Measurements from ENCODE around the gene NEU4. TPM values are rescaled to one million over a fixed set of nuclear protein-coding genes. Genes with fewer than 3 reads are reported as not detected.
A peak's percentile ranks its signal among the peaks of the same experiment; 100 is the strongest.

NEU4 gene
- total and polyA plus RNA-seq, 10 donors = 0.04 to 1.9 (median 0.32) TPM; not detected in 3

GRCh38 chr2:241776336-241777169 is 32.4 kb upstream of the NEU4 start, which contains the start of gene GAL3ST2:
Gene GAL3ST2 (plus strand): TSS chr2:241776822. CDS start chr2:241776956, 134 bp downstream.
- 84 to 91% (median 85%) methylated on average over 25 to 27 of the region's 27 CpGs for WGBS, 5 donors
- H3K36me3 ChIP-seq = no peaks in the 10 kb centered on the region
- no peak for TF ChIP-seq POLR2A (IDR thresholded peaks at IDR 0.05)
- TF ChIP-seq CTCF (IDR thresholded peaks at IDR 0.05 in 8 of 11, conservative IDR thresholded peaks at IDR 0.05 in 3 of 11) = no peak
- no peak for TF ChIP-seq POLR2AphosphoS5 (IDR thresholded peaks at IDR 0.05)
- H3K4me1 ChIP-seq = peaks cover 0 to 20% (median 8%) of the 10 kb centered on the region in 6 donors
- H3K27me3 ChIP-seq (replicated peaks in 1 of 7) = peaks cover 0 to 58% (median 12%) of the 10 kb centered on the region in 7 donors
- peaks cover 6 to 16% (median 14%) of the 10 kb centered on the region in 8 donors for H3K9me3 ChIP-seq
- peak; percentile 71 for DNase-seq
- intact Hi-C loops (cut with DNase I; ENCODE audit: low total_unique reads) = no loop called here
- H3K27ac ChIP-seq = no peak within 1 kb of the TSS
- no peak within 1 kb of the TSS for H3K4me3 ChIP-seq

- DNase-seq = peak; percentile 48
Observed at GRCh38 chr2:241777170-241777685, 31.8 kb upstream of the NEU4 start.

GRCh38 chr2:241777686-241778627 is 31.0 kb upstream of the NEU4 start:
- Histone ChIP-seq H3K27me3 (replicated peaks in 1 of 7) (peaks cover 0 to 50% (median 12%) of the 10 kb centered on the region in 7 donors), H3K27ac (no peak overlapping the region), H3K9me3 (peaks cover 6 to 30% (median 22%) of the 10 kb centered on the region in 8 donors), H3K4me1 (peaks cover 0 to 6% (median under 1%) of the 10 kb centered on the region in 6 donors), H3K36me3 (no peaks in the 10 kb centered on the region), H3K4me3 (no peak overlapping the region)
- TF ChIP-seq CTCF (IDR thresholded peaks at IDR 0.05 in 8 of 11, conservative IDR thresholded peaks at IDR 0.05 in 3 of 11) = no peak
- no peak for TF ChIP-seq POLR2AphosphoS5 (IDR thresholded peaks at IDR 0.05)
- TF ChIP-seq POLR2A (IDR thresholded peaks at IDR 0.05) = no peak
- WGBS, 5 donors = 75 to 92% (median 83%) methylated on average over 9 to 21 of the region's 21 CpGs
- peak; percentile 56 for DNase-seq
- intact Hi-C loops (cut with DNase I; ENCODE audit: low total_unique reads) = no loop called here

More at GRCh38 chr2:241777170-241777685, 31.8 kb upstream of the NEU4 start:
- H3K27me3 ChIP-seq (replicated peaks in 1 of 7) = peaks cover 0 to 53% (median 12%) of the 10 kb centered on the region in 7 donors
- peaks cover 6 to 23% (median 19%) of the 10 kb centered on the region in 8 donors for H3K9me3 ChIP-seq
- WGBS, 5 donors = 88 to 95% (median 92%) methylated on average over 9 to 22 of the region's 22 CpGs
- TF ChIP-seq CTCF (IDR thresholded peaks at IDR 0.05 in 8 of 11, conservative IDR thresholded peaks at IDR 0.05 in 3 of 11) (no peak), POLR2A (IDR thresholded peaks at IDR 0.05) (no peak), POLR2AphosphoS5 (IDR thresholded peaks at IDR 0.05) (no peak)
- intact Hi-C loops (cut with DNase I; ENCODE audit: low total_unique reads) = no loop called here
- no peaks in the 10 kb centered on the region for H3K36me3 ChIP-seq
- no peak overlapping the region for H3K4me3 ChIP-seq
- no peak overlapping the region for H3K27ac ChIP-seq
- peaks cover 0 to 13% (median 4%) of the 10 kb centered on the region in 6 donors for H3K4me1 ChIP-seq

All from spleen (tissue), 11 donors.